ENCODE data around the gene ATP13A2. TPM values are rescaled to one million over a fixed set of nuclear protein-coding genes. Genes with fewer than 3 reads are reported as not detected.

Gene ATP13A2
- polyA plus RNA-seq, 1 of the 3 experiments (the other 2 are of a cell fraction) = 29.3 TPM

DNA sequence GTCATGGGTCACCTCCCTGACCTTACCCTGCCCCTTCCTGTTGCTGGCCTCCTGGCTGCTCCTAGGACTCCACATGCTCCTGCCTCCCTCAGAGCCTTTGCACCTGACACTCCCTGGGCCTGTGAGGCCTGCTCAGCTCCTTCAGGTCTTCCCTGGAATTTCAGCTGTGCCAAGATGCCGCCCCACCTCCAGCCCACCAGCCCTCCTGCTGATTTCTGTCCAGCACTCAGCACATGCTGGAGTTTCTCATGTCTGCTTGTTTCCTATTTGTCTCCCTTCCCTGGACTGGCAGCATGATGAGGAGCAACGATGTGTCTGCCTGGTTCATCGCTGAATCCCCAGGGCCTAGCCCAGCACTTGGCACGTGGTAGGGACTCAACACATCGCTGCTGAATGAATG is 34.4 kb downstream of the ATP13A2 start:
- H3F3A ChIP-seq (replicated peaks; ENCODE audit: insufficient read depth) = peaks cover 21% of the 10 kb centered on the region
- H3K4me3 ChIP-seq (ENCODE audit: low read depth in 2 of 2, low read length in 1 of 2) = no peak overlapping the region
- H3K9me3 ChIP-seq = no peaks in the 10 kb centered on the region
- CTCF ChIA-PET = interaction anchor here (1.0 to 5.5 kb wide), 5 partner anchors 9 to 69 kb away, joined by 4 to 32 read pairs (median 5); no protein-coding TSS in a partner anchor
- H3K9ac ChIP-seq = no peak overlapping the region
- peaks cover 20 to 45% of the 10 kb centered on the region in 2 experiments; a peak in 2 of 4 replicates for H3K4me1 ChIP-seq (ENCODE audit: control insufficient read depth in 1 of 2, insufficient read depth in 2 of 2, low read depth in 1 of 2, low read length in 1 of 2)
- POLR2A ChIA-PET = interaction anchor here (0.5 to 3.9 kb wide), 7 partner anchors 11 to 76 kb away, joined by 3 to 39 read pairs (median 7); partner anchors contain the start of gene SDHB
- H3K79me2 ChIP-seq (ENCODE audit: insufficient read depth) = peaks cover 54% of the 10 kb centered on the region
- no peaks in the 10 kb centered on the region for H3K27me3 ChIP-seq (ENCODE audit: insufficient read depth)
- H3K9me2 ChIP-seq = no peaks in the 10 kb centered on the region
- peaks cover 8 to 18% of the 10 kb centered on the region in 2 experiments for H3K36me3 ChIP-seq (replicated peaks in 1 of 2; ENCODE audit: control insufficient read depth in 1 of 2, insufficient read depth in 2 of 2, low read length in 1 of 2)
- peak overlapping the region in 1 of 2 experiments; percentile 97; a peak in 3 of 4 replicates for H3K27ac ChIP-seq (ENCODE audit: low read depth in 2 of 2, low read length in 1 of 2)
- H3K4me2 ChIP-seq = no peak overlapping the region
- DNase-seq = no peak
- WGBS (ENCODE audit: low lambda C conversion rate) = 100% methylated on average over 5 of the region's 5 CpGs
- H2AFZ ChIP-seq (ENCODE audit: low read depth) = no peak overlapping the region
- H4K20me1 ChIP-seq (ENCODE audit: insufficient read depth) = peaks cover 44% of the 10 kb centered on the region
- TF ChIP-seq SMC3 (IDR thresholded peaks at IDR 0.05; ENCODE audit: low read depth, low read length) = no peak
- TF ChIP-seq RXRA (IDR thresholded peaks at IDR 0.05; ENCODE audit: borderline replicate concordance, low read depth) = no peak
- TF ChIP-seq GABPA (IDR thresholded peaks at IDR 0.05; ENCODE audit: low read depth) = no peak
- TF ChIP-seq CHD2 (IDR thresholded peaks at IDR 0.05; ENCODE audit: low read length, partially characterized antibody) = no peak
- TF ChIP-seq TCF12 (IDR thresholded peaks at IDR 0.05) = no peak
- TF ChIP-seq PBX3 (IDR thresholded peaks at IDR 0.05) = no peak

- Histone ChIP-seq H3K4me3 (ENCODE audit: low read depth in 2 of 2, low read length in 1 of 2) (no peak overlapping the region), H3F3A (replicated peaks; ENCODE audit: insufficient read depth) (peaks cover 20% of the 10 kb centered on the region), H3K27ac (ENCODE audit: low read depth in 2 of 2, low read length in 1 of 2) (peak overlapping the region in 1 of 2 experiments; percentile 97; a peak in 2 of 4 replicates), H3K9ac (no peak overlapping the region), H3K9me3 (no peaks in the 10 kb centered on the region), H3K9me2 (no peaks in the 10 kb centered on the region), H2AFZ (ENCODE audit: low read depth) (no peak overlapping the region), H3K4me2 (no peak overlapping the region), H3K79me2 (ENCODE audit: insufficient read depth) (peaks cover 54% of the 10 kb centered on the region), H3K36me3 (replicated peaks in 1 of 2; ENCODE audit: control insufficient read depth in 1 of 2, insufficient read depth in 2 of 2, low read length in 1 of 2) (peaks cover 8 to 18% of the 10 kb centered on the region in 2 experiments), H4K20me1 (ENCODE audit: insufficient read depth) (peaks cover 44% of the 10 kb centered on the region), H3K27me3 (ENCODE audit: insufficient read depth) (no peaks in the 10 kb centered on the region), H3K4me1 (ENCODE audit: control insufficient read depth in 1 of 2, insufficient read depth in 2 of 2, low read depth in 1 of 2, low read length in 1 of 2) (peaks cover 16 to 47% of the 10 kb centered on the region in 2 experiments; a peak in 2 of 4 replicates)
- CTCF ChIA-PET = interaction anchor here (1.0 to 5.5 kb wide), 3 partner anchors 9 to 69 kb away, joined by 4 to 32 read pairs (median 5); no protein-coding TSS in a partner anchor
- 82% methylated on average over 12 of the region's 16 CpGs for WGBS (ENCODE audit: low lambda C conversion rate)
- POLR2A ChIA-PET = interaction anchor here (1.5 kb wide), 1 partner anchor 10 kb away, joined by 4 read pairs; no protein-coding TSS in a partner anchor
- DNase-seq = no peak
- TF ChIP-seq RFX5 (IDR thresholded peaks at IDR 0.05; ENCODE audit: low read length) = no peak
- TF ChIP-seq PBX3 (IDR thresholded peaks at IDR 0.05) = no peak
- no peak for TF ChIP-seq ELF1 (IDR thresholded peaks at IDR 0.05)
- TF ChIP-seq TAF1 (IDR thresholded peaks at IDR 0.05; ENCODE audit: borderline replicate concordance, low read depth, low read length) = no peak
- TF ChIP-seq USF1 (IDR thresholded peaks at IDR 0.05; ENCODE audit: borderline replicate concordance, low read depth) = no peak
- TF ChIP-seq EZH2phosphoT487 (IDR thresholded peaks at IDR 0.05; ENCODE audit: borderline replicate concordance, low read depth) = no peak
- no peak for TF ChIP-seq MEF2A (IDR thresholded peaks at IDR 0.05; ENCODE audit: borderline replicate concordance, low read depth)
- no peak for TF ChIP-seq MXI1 (IDR thresholded peaks at IDR 0.05; ENCODE audit: low read depth, low read length)
- TF ChIP-seq CHD2 (IDR thresholded peaks at IDR 0.05; ENCODE audit: low read length, partially characterized antibody) = no peak
Observed at GRCh38 chr1:16976966-16977365, 34.8 kb downstream of the ATP13A2 start.
